A549 (cell line): ENCODE measurements around the gene FFAR1.

Experiments used
- POLR2A ChIP-seq: IDR thresholded peaks from 2 replicates; pipeline ENCODE4 v1.6.1; 2012; ENCODE audit warnings: mild to moderate bottlenecking, low read length
- ZNF302 ChIP-seq: fragments of 250-450 bp; sonication (Bioruptor Pico); IDR thresholded peaks from 2 replicates; pipeline ENCODE4 v1.9.0; 2021; ENCODE audit warnings: inconsistent platforms, mild to moderate bottlenecking, moderate library complexity
- TF ChIP-seq, protein P1 (sequence below): fragments of 450-650 bp; IDR thresholded peaks from 2 replicates; pipeline ENCODE4 v1.6.1; 2014; ENCODE audit warnings: antibody characterized with exemption
- TF ChIP-seq, protein P2 (sequence below): fragments of >200 bp; sonication (Bioruptor Twin); formaldehyde crosslinking; IDR thresholded peaks from 3 replicates; pipeline ENCODE4 v1.5.1; 2016

DNA sequence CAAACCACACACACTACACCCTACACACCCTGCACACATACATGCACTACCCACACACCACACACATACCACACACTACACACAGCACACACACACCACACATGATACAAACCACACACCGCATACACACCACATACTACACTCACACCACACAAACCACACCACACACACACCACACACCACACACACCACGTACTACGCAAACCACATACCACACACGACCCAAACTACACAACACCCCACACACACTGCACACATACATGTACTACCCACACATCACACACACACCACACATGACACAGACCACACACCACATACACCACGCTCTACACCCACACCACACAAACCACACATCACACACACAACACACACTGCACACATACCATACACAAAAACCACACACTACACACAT, 49.1 kb upstream of the FFAR1 start:
- TF ChIP-seq POLR2A (no peak), ZNF302 (CRISPR knock-in tag) (no peak)
- TF ChIP-seq, protein P1, sequence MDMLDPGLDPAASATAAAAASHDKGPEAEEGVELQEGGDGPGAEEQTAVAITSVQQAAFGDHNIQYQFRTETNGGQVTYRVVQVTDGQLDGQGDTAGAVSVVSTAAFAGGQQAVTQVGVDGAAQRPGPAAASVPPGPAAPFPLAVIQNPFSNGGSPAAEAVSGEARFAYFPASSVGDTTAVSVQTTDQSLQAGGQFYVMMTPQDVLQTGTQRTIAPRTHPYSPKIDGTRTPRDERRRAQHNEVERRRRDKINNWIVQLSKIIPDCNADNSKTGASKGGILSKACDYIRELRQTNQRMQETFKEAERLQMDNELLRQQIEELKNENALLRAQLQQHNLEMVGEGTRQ, result no peak
- TF ChIP-seq, protein P2, sequence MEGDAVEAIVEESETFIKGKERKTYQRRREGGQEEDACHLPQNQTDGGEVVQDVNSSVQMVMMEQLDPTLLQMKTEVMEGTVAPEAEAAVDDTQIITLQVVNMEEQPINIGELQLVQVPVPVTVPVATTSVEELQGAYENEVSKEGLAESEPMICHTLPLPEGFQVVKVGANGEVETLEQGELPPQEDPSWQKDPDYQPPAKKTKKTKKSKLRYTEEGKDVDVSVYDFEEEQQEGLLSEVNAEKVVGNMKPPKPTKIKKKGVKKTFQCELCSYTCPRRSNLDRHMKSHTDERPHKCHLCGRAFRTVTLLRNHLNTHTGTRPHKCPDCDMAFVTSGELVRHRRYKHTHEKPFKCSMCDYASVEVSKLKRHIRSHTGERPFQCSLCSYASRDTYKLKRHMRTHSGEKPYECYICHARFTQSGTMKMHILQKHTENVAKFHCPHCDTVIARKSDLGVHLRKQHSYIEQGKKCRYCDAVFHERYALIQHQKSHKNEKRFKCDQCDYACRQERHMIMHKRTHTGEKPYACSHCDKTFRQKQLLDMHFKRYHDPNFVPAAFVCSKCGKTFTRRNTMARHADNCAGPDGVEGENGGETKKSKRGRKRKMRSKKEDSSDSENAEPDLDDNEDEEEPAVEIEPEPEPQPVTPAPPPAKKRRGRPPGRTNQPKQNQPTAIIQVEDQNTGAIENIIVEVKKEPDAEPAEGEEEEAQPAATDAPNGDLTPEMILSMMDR, result no peak
